SW480 (cell line): ENCODE data around the gene FCGR3B.
"Not testable (repeated sequence)": the region's sequence is repeated elsewhere in the genome, so short reads cannot be mapped to it uniquely, and the experiment has no call there.

Experiments
- DNase-seq: peaks from one replicate; pipeline ENCODE4 v3.0.0-alpha.2; 2016; ENCODE audit warnings: low spot score

The FCGR3B gene

GRCh38 chr1:161605762-161606540 lies 25.0 kb downstream of the FCGR3B start:
- not testable (repeated sequence) for DNase-seq

GRCh38 chr1:161605024-161605423 lies 26.0 kb downstream of the FCGR3B start:
- not testable (repeated sequence) for DNase-seq

- DNase-seq: not testable (repeated sequence)
Observed at GRCh38 chr1:161597077-161597476, 33.9 kb downstream of the FCGR3B start.

- not testable (repeated sequence) for DNase-seq
Observed at GRCh38 chr1:161595583-161595982, 35.4 kb downstream of the FCGR3B start.

GRCh38 chr1:161595173-161595572 lies 35.8 kb downstream of the FCGR3B start:
- not testable (repeated sequence) for DNase-seq

- DNase-seq: peak; percentile 9
Observed at GRCh38 chr1:161594269-161594984, 36.5 kb downstream of the FCGR3B start.

- DNase-seq: not testable (repeated sequence)
Observed at GRCh38 chr1:161593092-161593755, 37.8 kb downstream of the FCGR3B start.

- not testable (repeated sequence) for DNase-seq
Observed at GRCh38 chr1:161592586-161592985, 38.4 kb downstream of the FCGR3B start.

GRCh38 chr1:161589920-161590319 lies 41.1 kb downstream of the FCGR3B start:
- not testable (repeated sequence) for DNase-seq

- DNase-seq: not testable (repeated sequence)
Observed at GRCh38 chr1:161589365-161589764, 41.6 kb downstream of the FCGR3B start.

GRCh38 chr1:161588596-161588995 lies 42.4 kb downstream of the FCGR3B start:
- DNase-seq: not testable (repeated sequence)

- DNase-seq: not testable (repeated sequence)
Observed at GRCh38 chr1:161582882-161583281, 48.1 kb downstream of the FCGR3B start.

GRCh38 chr1:161580879-161581537 lies 50.0 kb downstream of the FCGR3B start:
- DNase-seq: not testable (repeated sequence)

- DNase-seq: not testable (repeated sequence)
Observed at GRCh38 chr1:161579856-161580507, 51.0 kb downstream of the FCGR3B start.

GRCh38 chr1:161576676-161577075 lies 54.3 kb downstream of the FCGR3B start:
- not testable (repeated sequence) for DNase-seq
